ENCODE data around the gene ISLR.
A peak's percentile ranks its signal among the peaks of the same experiment; 100 is the strongest.

ISLR gene

GRCh38 chr15:74127954-74128784 lies 45.3 kb upstream of the ISLR start:
- Histone ChIP-seq H3K9me3 (ENCODE audit: severe bottlenecking) (peaks cover 5% of the 10 kb centered on the region), H3K4me3 (ENCODE audit: low read depth, low read length) (peak overlapping the region; percentile 46), H3K27ac (peak overlapping the region; percentile 85), H3K27me3 (ENCODE audit: insufficient read depth, low read depth, severe bottlenecking) (no peaks in the 10 kb centered on the region), H3K36me3 (no peaks in the 10 kb centered on the region)
- no peak for DNase-seq
- TF ChIP-seq CTCF (IDR thresholded peaks at IDR 0.05; ENCODE audit: low read depth, low read length) = no peak

- no peak for TF ChIP-seq CTCF (IDR thresholded peaks at IDR 0.05; ENCODE audit: low read depth, low read length)
- Histone ChIP-seq H3K4me3 (ENCODE audit: low read depth, low read length) (no peak overlapping the region), H3K27ac (no peak overlapping the region; the same call in 1 of the 2 replicates), H3K9me3 (ENCODE audit: severe bottlenecking) (peaks cover 8% of the 10 kb centered on the region), H3K27me3 (ENCODE audit: insufficient read depth, low read depth, severe bottlenecking) (no peaks in the 10 kb centered on the region), H3K36me3 (no peaks in the 10 kb centered on the region)
- DNase-seq = no peak
Observed at GRCh38 chr15:74128785-74129585, 44.5 kb upstream of the ISLR start.

GRCh38 chr15:74129586-74130154 lies 43.8 kb upstream of the ISLR start:
- H3K4me3 ChIP-seq (ENCODE audit: low read depth, low read length) = no peak overlapping the region
- no peaks in the 10 kb centered on the region for H3K36me3 ChIP-seq
- DNase-seq = no peak
- no peaks in the 10 kb centered on the region for H3K27me3 ChIP-seq (ENCODE audit: insufficient read depth, low read depth, severe bottlenecking)
- H3K9me3 ChIP-seq (ENCODE audit: severe bottlenecking) = peaks cover 13% of the 10 kb centered on the region
- no peak for TF ChIP-seq CTCF (IDR thresholded peaks at IDR 0.05; ENCODE audit: low read depth, low read length)
- H3K27ac ChIP-seq = no peak overlapping the region

- H3K36me3 ChIP-seq = no peaks in the 10 kb centered on the region
- H3K27ac ChIP-seq = no peak within 1 kb of the TSS
- H3K27me3 ChIP-seq (ENCODE audit: insufficient read depth, low read depth, severe bottlenecking) = no peaks in the 10 kb centered on the region
- TF ChIP-seq CTCF (IDR thresholded peaks at IDR 0.05; ENCODE audit: low read depth, low read length) = no peak
- H3K9me3 ChIP-seq (ENCODE audit: severe bottlenecking) = peaks cover 14% of the 10 kb centered on the region
- H3K4me3 ChIP-seq (ENCODE audit: low read depth, low read length) = no peak within 1 kb of the TSS
- no peak for DNase-seq
Observed at GRCh38 chr15:74130155-74130848, 43.2 kb upstream of the ISLR start, which contains the start of gene ISLR2. ISLR2 (plus strand) TSS chr15:74130586; CDS start chr15:74132755, 2,169 bp downstream.

GRCh38 chr15:74130849-74131627 lies 42.5 kb upstream of the ISLR start:
- Histone ChIP-seq H3K27me3 (ENCODE audit: insufficient read depth, low read depth, severe bottlenecking) (no peaks in the 10 kb centered on the region), H3K9me3 (ENCODE audit: severe bottlenecking) (peaks cover 14% of the 10 kb centered on the region), H3K27ac (no peak overlapping the region), H3K36me3 (no peaks in the 10 kb centered on the region), H3K4me3 (ENCODE audit: low read depth, low read length) (no peak overlapping the region)
- TF ChIP-seq CTCF (IDR thresholded peaks at IDR 0.05; ENCODE audit: low read depth, low read length) = no peak
- no peak for DNase-seq

All from WERI-Rb-1 (cell line).